RCC 7860 (cell line): ENCODE measurements around the gene TTLL11.
A peak's percentile ranks its signal among the peaks of the same experiment; 100 is the strongest.
"Not testable (repeated sequence)": the region's sequence is repeated elsewhere in the genome, so short reads cannot be mapped to it uniquely, and the experiment has no call there.

ENCODE experiments used
- DNase-seq: peaks from one replicate; pipeline ENCODE4 v3.0.0-alpha.2; 2015; ENCODE audit warnings: low spot score
- FAIRE-seq: peaks from 2 replicates; lab custom pipeline; 2012; peaks lifted over from hg19 to GRCh38; lab: Jason Lieb, UNC

The TTLL11 gene

GRCh38 chr9:121914604-121915303, 178.4 kb downstream of the TTLL11 start:
- DNase-seq: no peak
- no peak for FAIRE-seq

- FAIRE-seq: no peak
- no peak for DNase-seq
Observed at GRCh38 chr9:121914017-121914595, 179.0 kb downstream of the TTLL11 start.

GRCh38 chr9:121912812-121913627, 180.1 kb downstream of the TTLL11 start:
- FAIRE-seq: no peak
- DNase-seq: no peak

GRCh38 chr9:121910491-121911040, 182.5 kb downstream of the TTLL11 start:
- no peak for FAIRE-seq

GRCh38 chr9:121909111-121909510, 184.0 kb downstream of the TTLL11 start:
- DNase-seq (no peak), FAIRE-seq (no peak)

More at GRCh38 chr9:121910491-121911040, 182.5 kb downstream of the TTLL11 start:
- no peak for DNase-seq

- no peak for FAIRE-seq
- DNase-seq: no peak
Observed at GRCh38 chr9:121906074-121906870, 186.8 kb downstream of the TTLL11 start.

- FAIRE-seq: peak; percentile 35
- DNase-seq: peak; percentile 87
Observed at GRCh38 chr9:121902461-121903135, 190.5 kb downstream of the TTLL11 start.

GRCh38 chr9:121901616-121902015, 191.5 kb downstream of the TTLL11 start:
- FAIRE-seq (no peak), DNase-seq (no peak)

GRCh38 chr9:121900163-121900562, 192.9 kb downstream of the TTLL11 start:
- FAIRE-seq (no peak), DNase-seq (no peak)

GRCh38 chr9:121898856-121899255, 194.3 kb downstream of the TTLL11 start:
- DNase-seq (no peak), FAIRE-seq (no peak)

GRCh38 chr9:121897140-121897539, 196.0 kb downstream of the TTLL11 start:
- FAIRE-seq: no peak
- DNase-seq: no peak

GRCh38 chr9:121896545-121896943, 196.6 kb downstream of the TTLL11 start:
- no peak for DNase-seq
- FAIRE-seq: no peak

GRCh38 chr9:121895818-121896544, 197.1 kb downstream of the TTLL11 start:
- no peak for FAIRE-seq
- peak; percentile 14 for DNase-seq

- FAIRE-seq (no peak), DNase-seq (no peak)
Observed at GRCh38 chr9:121895358-121895757, 197.8 kb downstream of the TTLL11 start.

- not testable (repeated sequence) for FAIRE-seq, DNase-seq
Observed at GRCh38 chr9:121894380-121894779, 198.7 kb downstream of the TTLL11 start.

- no peak for FAIRE-seq
Observed at GRCh38 chr9:121893786-121894185, 199.3 kb downstream of the TTLL11 start.

GRCh38 chr9:121892706-121893105, 200.4 kb downstream of the TTLL11 start:
- no peak for FAIRE-seq

More at GRCh38 chr9:121893786-121894185, 199.3 kb downstream of the TTLL11 start:
- no peak for DNase-seq

GRCh38 chr9:121890746-121891145, 202.4 kb downstream of the TTLL11 start:
- DNase-seq (no peak), FAIRE-seq (no peak)

More at GRCh38 chr9:121892706-121893105, 200.4 kb downstream of the TTLL11 start:
- no peak for DNase-seq

- DNase-seq: peak; percentile 18
- no peak for FAIRE-seq
Observed at GRCh38 chr9:121889990-121890563, 203.0 kb downstream of the TTLL11 start.
